HG03565 (cell line): ENCODE results near the gene CDK6.

Experiments used
- ATAC-seq: cut with Tn5 transposase; IDR thresholded peaks from one replicate; pipeline ENCODE4 v1.9.1; 2021; ENCODE audit warnings: mild to moderate bottlenecking, moderate library complexity; ENCODE audit not compliant: unreplicated experiment

The CDK6 gene

GRCh38 chr7:92797284-92797683 lies 39.1 kb downstream of the CDK6 start:
- no peak for ATAC-seq

DNA sequence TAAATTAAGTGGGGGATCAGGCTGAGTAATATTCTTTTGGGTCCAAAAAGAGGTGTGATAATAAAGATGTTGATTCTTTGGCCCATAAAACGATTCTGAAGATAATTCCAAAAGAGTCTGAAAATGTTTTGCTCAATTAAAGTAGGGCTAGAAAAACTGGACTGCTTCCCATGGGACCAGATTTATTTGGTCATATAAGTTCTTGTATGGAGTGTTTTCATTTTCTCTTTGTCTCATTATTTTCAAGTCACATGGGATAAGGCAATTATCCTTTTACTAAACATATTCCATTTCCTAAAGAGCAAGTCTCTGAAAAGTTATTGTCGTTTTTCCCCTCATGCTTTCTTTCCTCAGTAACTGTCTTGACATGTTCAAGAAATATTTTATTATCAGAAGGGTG lies 41.5 kb downstream of the CDK6 start:
- no peak for ATAC-seq

DNA sequence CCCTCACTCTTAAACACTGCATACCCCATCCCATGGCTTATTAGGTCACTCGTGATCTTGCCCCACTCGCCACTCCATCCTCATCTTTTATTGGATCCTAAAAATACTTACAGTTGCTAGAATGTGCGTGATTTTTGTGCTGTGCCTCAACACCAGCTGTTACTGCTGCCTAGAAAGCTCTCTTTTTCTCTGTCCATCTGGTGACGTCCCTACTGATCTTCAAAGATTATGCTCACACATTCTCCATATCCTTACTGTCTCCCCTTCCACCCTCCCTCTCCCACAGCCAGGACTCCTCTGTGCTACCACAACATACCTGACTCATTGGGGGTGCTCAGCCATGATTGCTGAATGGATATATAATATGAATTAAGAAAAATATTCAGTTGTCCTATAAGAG lies 42.0 kb downstream of the CDK6 start:
- ATAC-seq = no peak

DNA sequence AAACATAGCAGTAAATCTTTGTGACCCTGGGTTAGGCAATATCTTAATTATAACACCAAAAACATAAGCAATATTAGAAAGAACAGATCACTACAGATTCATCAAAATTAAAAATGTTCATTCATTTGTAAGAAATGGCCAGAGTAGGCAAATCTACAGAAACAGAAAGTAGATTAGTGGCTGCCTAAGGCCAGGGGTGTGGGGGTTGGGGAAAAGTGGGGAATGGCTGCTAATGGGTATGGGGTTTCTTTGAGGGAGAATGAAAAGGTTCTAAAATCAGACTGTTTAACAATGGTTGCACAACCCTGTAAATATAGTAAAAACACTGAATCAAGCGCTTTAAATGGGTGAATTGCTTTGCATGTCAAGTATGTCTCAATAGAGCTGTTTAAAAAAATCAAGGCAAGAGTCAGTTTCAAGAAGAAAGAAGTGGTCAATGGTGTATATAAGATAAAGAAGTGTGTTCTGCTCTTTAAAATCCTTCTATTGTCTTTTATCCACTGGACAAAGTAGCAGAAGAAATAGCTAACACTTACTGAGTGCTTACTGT lies 42.6 kb downstream of the CDK6 start:
- ATAC-seq = no peak

GRCh38 chr7:92790992-92791391 lies 45.4 kb downstream of the CDK6 start:
- no peak for ATAC-seq

DNA sequence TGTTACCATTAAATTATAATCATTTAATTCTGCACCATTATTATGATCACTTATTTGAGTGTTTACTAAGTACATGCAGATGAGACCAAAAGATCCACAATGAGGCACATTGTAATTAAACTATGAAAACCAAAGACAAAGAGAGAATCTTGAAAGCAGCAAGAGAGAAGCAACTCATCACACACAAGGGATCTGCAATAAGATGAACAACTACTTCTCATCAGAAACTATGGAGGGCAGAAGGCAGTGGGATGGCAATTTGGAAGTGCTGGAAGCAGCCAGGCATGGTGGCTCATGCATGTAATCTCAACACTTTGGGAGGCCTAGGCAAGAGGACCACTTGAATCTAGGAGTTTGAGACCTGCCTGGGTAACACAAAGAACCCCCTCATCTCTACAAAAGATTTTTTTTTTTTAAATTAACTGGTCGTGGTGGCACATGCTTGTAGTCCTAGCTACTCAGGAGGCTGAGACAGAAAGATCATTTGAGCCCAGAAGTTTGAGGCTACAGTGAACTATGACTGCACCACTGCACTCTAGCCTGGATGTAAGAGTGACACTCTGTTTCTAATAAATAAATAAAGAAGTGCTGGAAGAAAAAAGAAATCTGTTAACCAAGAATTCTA lies 47.7 kb downstream of the CDK6 start:
- ATAC-seq = no peak

DNA sequence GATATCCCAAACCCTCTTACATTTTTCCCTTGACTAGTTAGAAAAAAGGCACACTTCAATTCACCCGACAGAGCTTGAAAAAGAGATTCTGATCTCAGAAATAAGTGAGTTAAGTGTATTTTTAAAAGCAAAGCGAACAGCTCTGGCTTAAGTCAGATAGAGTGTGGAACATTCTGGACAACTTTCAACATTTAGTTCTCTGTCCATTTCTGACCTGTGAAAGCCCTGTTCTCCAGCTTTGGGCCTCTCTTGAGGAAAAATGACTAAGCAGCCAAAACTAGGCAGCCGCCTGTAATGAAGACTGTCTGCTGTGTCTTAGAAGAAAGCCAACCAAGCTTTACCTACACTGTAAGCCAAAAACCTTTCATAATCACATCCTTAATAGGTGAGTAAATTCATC lies 50.5 kb downstream of the CDK6 start:
- no peak for ATAC-seq

- no peak for ATAC-seq
Measured at GRCh38 chr7:92784935-92785334, 51.4 kb downstream of the CDK6 start.

DNA sequence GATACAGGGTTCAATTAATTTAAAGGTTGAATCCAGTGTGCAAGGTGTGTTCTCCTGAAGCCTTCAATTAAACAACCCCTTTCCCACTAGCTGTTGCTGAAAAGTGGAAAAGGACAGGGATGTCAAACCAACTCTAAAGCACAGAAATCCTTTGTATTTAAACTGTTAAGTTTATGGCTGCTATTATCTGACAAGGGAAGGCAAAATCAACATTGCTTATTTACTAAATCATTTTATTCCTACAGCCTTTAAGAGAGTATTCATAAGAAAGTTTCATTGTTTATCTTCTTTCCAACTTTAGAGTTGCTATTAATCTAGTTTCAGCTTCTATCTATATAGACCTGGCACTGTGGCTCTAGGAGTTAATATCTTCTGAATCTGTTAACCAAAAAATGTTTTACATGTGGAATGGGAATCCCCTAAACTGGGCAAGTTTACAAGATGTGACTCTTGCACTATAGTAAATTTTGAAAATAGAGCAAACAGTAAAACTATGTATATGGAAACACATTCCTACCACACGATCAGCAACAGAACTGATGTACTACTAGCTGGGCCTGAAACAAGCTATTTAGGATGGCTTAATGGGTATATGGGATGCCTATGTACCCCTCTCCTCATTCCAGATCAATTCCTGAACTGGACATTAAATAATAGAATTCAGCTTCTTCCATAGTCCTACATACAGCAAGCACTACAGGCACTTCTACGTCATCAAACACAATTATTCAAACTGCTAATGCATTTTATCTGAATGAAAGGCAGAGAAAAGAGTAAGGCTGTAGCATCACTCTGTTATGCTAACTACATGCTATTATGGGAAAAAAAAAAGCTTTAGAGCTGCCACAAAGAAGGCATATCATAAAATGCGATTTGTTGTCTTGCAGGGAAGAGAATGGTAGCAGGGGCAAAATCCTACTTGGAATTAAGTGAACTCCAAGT lies 52.8 kb downstream of the CDK6 start:
- ATAC-seq = no peak

DNA sequence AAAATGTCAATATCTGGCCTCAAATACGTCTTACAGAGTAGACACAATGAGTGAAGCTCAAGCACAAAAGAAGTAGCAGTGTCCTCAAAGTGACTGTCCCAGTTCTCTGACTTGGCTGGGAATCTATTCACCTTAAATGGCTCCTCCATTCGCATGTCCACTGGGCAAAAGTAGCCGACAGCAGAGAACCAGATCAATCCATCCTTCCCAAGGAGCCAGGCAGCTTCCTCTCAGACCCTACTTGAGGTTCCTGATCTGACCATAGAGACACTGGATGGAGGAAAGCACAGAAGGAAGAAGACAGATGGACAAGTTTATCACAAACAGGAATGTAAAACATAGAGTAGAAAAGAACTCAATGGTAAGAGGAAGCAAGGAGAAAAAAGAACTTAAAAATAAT lies 53.5 kb downstream of the CDK6 start:
- ATAC-seq = no peak

- no peak for ATAC-seq
Measured at GRCh38 chr7:92782236-92782635, 54.1 kb downstream of the CDK6 start.

GRCh38 chr7:92781117-92781720 lies 55.2 kb downstream of the CDK6 start:
- ATAC-seq = no peak

DNA sequence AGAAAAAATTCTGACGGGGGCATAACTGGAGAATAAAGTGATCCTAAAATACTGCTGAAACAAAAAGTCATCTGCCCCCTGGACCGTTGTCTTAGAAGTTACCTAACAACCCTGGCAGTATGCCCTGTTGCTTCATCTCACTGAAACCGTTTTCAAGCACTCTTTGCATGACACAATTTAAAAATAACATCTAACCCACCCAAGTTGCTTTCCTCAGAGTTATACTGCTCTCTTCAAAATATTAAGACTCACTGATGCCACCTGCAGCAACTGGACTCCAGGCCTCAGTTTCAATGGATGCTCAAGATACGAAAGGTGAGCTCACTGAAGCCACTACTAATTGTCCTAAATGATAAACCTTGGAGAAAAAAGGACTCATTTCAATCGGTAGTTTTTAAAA lies 57.4 kb downstream of the CDK6 start:
- peak; percentile 79 for ATAC-seq

DNA sequence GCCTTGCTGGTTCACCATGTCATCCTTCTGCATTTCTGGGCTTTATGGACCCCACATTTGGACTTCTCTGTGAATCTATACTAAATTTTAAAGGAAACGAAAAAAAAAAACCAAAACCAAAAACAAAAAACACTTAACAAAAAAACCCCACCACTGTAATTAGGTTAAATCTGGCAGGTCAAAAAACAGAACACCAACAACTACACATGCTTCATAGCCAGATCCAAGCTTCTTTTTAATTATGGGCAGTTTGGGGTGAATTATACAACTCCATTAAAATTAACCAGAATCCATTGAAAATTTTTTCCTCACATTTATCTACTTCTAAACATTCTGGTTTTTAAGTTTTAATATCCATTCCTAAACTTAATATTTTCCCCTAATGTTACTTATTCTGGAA lies 58.4 kb downstream of the CDK6 start:
- no peak for ATAC-seq

- ATAC-seq = no peak
Measured at GRCh38 chr7:92773808-92774207, 62.6 kb downstream of the CDK6 start.

GRCh38 chr7:92769844-92770243 lies 66.5 kb downstream of the CDK6 start:
- no peak for ATAC-seq

- no peak for ATAC-seq
Measured at GRCh38 chr7:92769394-92769699, 67.0 kb downstream of the CDK6 start.

GRCh38 chr7:92768501-92769393 lies 67.6 kb downstream of the CDK6 start:
- ATAC-seq = peak; percentile 86

- ATAC-seq = no peak
Measured at GRCh38 chr7:92767437-92767836, 68.9 kb downstream of the CDK6 start.

- ATAC-seq = no peak
Measured at GRCh38 chr7:92766461-92767003, 69.8 kb downstream of the CDK6 start.

DNA sequence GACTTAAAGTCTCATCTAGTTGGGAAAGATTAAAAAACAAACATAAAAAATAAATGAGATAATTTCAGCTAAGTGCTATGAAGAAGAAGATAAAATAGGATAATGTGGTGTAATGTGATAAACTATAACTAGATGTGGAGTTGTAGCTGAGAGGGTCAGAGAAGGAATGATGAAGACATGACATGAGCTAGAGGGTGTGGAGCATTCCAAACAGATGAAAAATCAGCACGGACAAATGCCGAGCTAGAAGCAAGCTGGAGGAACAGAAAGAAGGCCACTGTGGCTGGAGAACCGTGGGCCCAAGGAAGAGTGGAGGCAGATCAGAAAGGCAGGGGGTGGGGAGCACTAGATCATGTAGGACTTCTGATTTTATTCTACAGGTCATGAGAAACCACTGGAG lies 70.6 kb downstream of the CDK6 start:
- ATAC-seq = no peak
